Adrenal gland (tissue), 12 donors: Measurements from ENCODE around the gene TMEM139. TPM values are rescaled to one million over a fixed set of nuclear protein-coding genes. Genes with fewer than 3 reads are reported as not detected.
A peak's percentile ranks its signal among the peaks of the same experiment; 100 is the strongest.

Source experiments
- DNase-seq, 7 donors: peaks; one replicate each; pipeline ENCODE4 v3.0.0-alpha.2; 2019 to 2020
- H3K27ac ChIP-seq, 5 donors: fragments of 200-600 bp; sonication (generic) in 4 of 5; 1 replicate in 3 of 5; 2 replicates in 2 of 5; pipeline versions ENCODE4 v1.5.1 to v1.8.0; 2016 to 2020; ENCODE audit warnings: mild to moderate bottlenecking in 1 of 5
- H3K27me3 ChIP-seq: fragments of 200-600 bp; 2 replicates; pipeline ENCODE4 v1.8.0; 2021
- H3K36me3 ChIP-seq, 2 donors: fragments of 200-600 bp; replicated peaks in 1 of 2; 1 replicate in 1 of 2; 2 replicates in 1 of 2; pipeline versions ENCODE4 v1.5.1 to v1.8.0; 2018 to 2022
- H3K4me1 ChIP-seq, 2 donors: fragments of 200-600 bp; replicated peaks in 1 of 2; 1 replicate in 1 of 2; 2 replicates in 1 of 2; pipeline versions ENCODE4 v1.5.1 to v1.8.0; 2018 to 2021
- H3K4me3 ChIP-seq, 4 donors: fragments of 200-600 bp; sonication (generic) in 3 of 4; one replicate each; pipeline ENCODE4 v1.5.1; 2016 to 2018
- H3K9me3 ChIP-seq, 3 donors: fragments of 200-600 bp; sonication (generic) in 1 of 3; replicated peaks in 1 of 3; 1 replicate in 2 of 3; 2 replicates in 1 of 3; pipeline versions ENCODE4 v1.5.1 to v1.8.0; 2016 to 2021
- POLR2A ChIP-seq, 2 donors: fragments of 450-650 bp; IDR thresholded peaks; one replicate each; pipeline ENCODE4 v1.6.1; 2017; ENCODE audit warnings: antibody characterized with exemption in 2 of 2, mild to moderate bottlenecking in 2 of 2, moderate library complexity in 1 of 2
- WGBS, 4 donors: extraction: QIAGEN DNeasy Blood & Tissue Kit in 2 of 4; methylation state at CpG; one replicate each; pipeline versions ENCODE4 v1.1.5 to v1.1.7; 2013 to 2017; 5-methylcytosine and 5-hydroxymethylcytosine counted together
- intact Hi-C, 2 donors: fragments of 100-400 bp; cut with DNase I; formaldehyde crosslinking; loops; one replicate each; pipeline versions ENCODE4 v1.14.1 to v1.15.0; 2022 to 2023
- polyA plus RNA-seq, 3 donors: library from polyadenylated mRNA; stranded (reverse); fragments of 200-250 nt in 2 of 3; fragments of 350-450 nt in 1 of 3; fragmentation: Illumina TruSeq in 1 of 3; extraction: RNeasy Lipid Tissue Mini Kit (QIAGEN cat#74804) in 1 of 3; gene quantifications; one replicate each; pipeline ENCODE4 v1.2.3, GENCODE V29; 2013 to 2014
- total RNA-seq, 9 donors: library from RNA; depleted of rRNA in 4 of 9; stranded (reverse); fragments of >200 nt in 4 of 9; fragments of 120-200 nt in 1 of 9; fragmentation: NEBNext Ultra II Directional in 1 of 9; extraction: Animal tissue kit (Norgen Biotek cat#: 25700) in 1 of 9; gene quantifications; one replicate each; pipeline versions ENCODE4 v1.1.0 to v1.2.4, GENCODE V29; 2013 to 2023
- TF ChIP-seq, protein P1 (sequence below), 6 experiments: fragments of 450-650 bp in 4 of 6; fragments of 200-600 bp in 2 of 6; sonication (generic) in 1 of 6; IDR thresholded peaks; 1 replicate in 5 of 6; 2 replicates in 1 of 6; pipeline versions ENCODE4 v1.5.1 to v1.8.0; 2016 to 2021; ENCODE audit warnings: antibody characterized with exemption in 6 of 6, mild to moderate bottlenecking in 2 of 6, moderate library complexity in 1 of 6
- donor health status: healthy with polysubstance abuse.
- donor health status: Bipolar disorder and iron deficiency.
- donor health status: DM: yes; HTN: yes; CAD: no.
- donor health status: DM: no; HTN: no; CAD: no.
- donor health status: DM: no; HTN: no; CAD: no.
- donor health status: DM: yes; HTN: yes; CAD: no.

TMEM139 gene
- total and polyA plus RNA-seq, 12 donors: 0.54 to 7.5 (median 2.9) TPM

DNA sequence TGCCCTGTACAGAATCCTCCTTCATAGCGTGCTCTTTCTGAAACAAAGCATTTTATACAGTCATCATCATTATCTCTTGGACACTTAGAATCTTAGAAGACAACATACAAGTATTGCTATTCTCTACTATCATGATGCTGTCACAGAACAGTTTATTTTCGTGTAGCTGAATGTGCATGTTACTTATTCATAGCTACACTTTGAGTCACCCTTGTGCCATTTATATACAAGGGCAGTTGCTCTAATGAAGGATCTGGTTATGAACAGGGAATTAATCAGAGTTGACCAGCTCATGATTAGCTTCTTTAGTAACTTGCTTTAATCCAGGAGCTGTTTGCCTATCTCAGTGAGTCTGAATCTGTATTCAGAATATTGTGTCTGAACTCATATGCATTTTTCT, 14.6 kb downstream of the TMEM139 start:
- TF ChIP-seq POLR2A (IDR thresholded peaks at IDR 0.05): no peak
- TF ChIP-seq, protein P1, sequence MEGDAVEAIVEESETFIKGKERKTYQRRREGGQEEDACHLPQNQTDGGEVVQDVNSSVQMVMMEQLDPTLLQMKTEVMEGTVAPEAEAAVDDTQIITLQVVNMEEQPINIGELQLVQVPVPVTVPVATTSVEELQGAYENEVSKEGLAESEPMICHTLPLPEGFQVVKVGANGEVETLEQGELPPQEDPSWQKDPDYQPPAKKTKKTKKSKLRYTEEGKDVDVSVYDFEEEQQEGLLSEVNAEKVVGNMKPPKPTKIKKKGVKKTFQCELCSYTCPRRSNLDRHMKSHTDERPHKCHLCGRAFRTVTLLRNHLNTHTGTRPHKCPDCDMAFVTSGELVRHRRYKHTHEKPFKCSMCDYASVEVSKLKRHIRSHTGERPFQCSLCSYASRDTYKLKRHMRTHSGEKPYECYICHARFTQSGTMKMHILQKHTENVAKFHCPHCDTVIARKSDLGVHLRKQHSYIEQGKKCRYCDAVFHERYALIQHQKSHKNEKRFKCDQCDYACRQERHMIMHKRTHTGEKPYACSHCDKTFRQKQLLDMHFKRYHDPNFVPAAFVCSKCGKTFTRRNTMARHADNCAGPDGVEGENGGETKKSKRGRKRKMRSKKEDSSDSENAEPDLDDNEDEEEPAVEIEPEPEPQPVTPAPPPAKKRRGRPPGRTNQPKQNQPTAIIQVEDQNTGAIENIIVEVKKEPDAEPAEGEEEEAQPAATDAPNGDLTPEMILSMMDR (IDR thresholded peaks at IDR 0.05): no peak
- WGBS, 4 donors: 60 to 80% (median 70%) methylated on average over 2 of the region's 2 CpGs
- intact Hi-C loops: no loop called here
- Histone ChIP-seq H3K27me3 (no peaks in the 10 kb centered on the region), H3K27ac (no peak overlapping the region), H3K9me3 (no peaks in the 10 kb centered on the region), H3K4me1 (no peaks in the 10 kb centered on the region), H3K4me3 (no peak overlapping the region), H3K36me3 (peaks cover 0 to 65% of the 10 kb centered on the region in 2 donors)
- DNase-seq: no peak

DNA sequence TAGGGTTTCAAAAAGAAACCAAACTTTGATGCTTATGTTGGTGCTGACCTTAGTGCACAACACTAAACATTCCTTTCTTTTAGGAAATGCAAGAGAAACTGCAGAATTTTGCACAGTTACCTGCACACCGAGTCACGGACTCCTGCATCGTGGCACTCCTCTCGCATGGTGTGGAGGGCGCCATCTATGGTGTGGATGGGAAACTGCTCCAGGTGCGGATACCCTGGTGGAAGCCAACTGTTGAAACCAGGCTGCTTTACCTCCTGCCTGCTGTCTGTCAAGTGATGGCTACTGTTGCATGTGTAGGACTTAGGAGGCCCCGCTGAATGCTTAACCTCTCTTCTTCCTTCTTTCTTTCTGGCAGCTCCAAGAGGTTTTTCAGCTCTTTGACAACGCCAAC, 15.1 kb downstream of the TMEM139 start:
- TF ChIP-seq POLR2A (IDR thresholded peaks at IDR 0.05): no peak
- TF ChIP-seq, protein P1 (IDR thresholded peaks at IDR 0.05): peak in 5 of 6 experiments; percentile 21 to 54 (median 44)
- Histone ChIP-seq H3K4me1 (no peaks in the 10 kb centered on the region), H3K4me3 (no peak overlapping the region), H3K9me3 (no peaks in the 10 kb centered on the region), H3K27ac (no peak overlapping the region), H3K27me3 (no peaks in the 10 kb centered on the region), H3K36me3 (peaks cover 0 to 65% of the 10 kb centered on the region in 2 donors)
- peak in 6 of 7 donors; percentile 25 to 67 (median 59) for DNase-seq
- intact Hi-C loops: loop anchor here in 1 of 2 donors (10.0 kb wide), 1 partner anchor 115 kb away; no protein-coding TSS in a partner anchor
- WGBS, 4 donors: 66 to 74% (median 69%) methylated on average over 6 to 8 of the region's 8 CpGs

DNA sequence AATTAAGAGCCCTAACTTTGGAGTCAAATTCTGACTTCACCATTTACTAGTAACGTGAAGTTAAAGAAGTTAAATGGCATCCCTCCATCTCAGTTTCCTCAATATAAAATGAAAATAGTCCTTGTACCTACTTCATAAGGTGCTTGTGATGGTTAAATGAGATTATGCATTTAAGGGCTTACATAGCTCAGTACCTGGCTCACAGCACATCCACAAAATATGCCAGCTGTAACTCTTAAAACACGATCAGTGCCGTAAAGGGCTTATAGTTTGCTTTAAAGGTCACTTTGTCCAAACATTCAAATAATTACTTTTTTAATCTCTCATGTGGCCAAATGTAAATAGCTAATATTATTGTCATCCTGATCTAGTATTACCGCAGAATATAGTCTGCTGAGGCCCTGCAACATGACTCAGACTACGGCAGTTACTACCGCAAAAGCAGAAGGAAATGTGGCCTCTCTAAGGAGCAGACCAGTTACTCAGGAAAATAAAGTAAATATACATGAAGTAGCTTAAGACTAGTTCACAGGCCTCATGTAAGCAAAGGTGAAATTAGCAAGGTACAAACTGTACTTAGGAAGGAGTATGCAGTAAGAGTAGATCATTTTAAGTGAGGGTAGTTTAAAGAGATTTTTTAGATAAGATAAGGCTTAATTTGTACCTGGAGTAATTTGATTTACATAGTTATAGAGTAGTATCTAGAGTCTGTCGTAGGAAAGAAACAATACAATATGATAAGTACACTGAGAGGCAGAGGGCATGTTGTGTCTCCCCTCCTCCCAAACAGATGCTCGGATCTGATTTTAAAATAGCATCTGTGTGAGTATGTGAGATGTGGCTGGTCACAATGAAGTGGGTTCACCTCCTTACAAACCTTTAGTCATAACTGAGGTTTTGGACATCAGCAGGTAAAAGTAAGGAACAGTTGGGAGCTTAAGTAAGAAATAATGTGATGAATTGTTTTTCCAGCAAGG, 16.5 kb downstream of the TMEM139 start:
- H3K27me3 ChIP-seq: no peaks in the 10 kb centered on the region
- peaks cover 0 to 65% of the 10 kb centered on the region in 2 donors for H3K36me3 ChIP-seq
- no peak for DNase-seq
- H3K27ac ChIP-seq: no peak overlapping the region
- 73 to 84% (median 79%) methylated on average over 8 of the region's 8 CpGs for WGBS, 4 donors
- no peaks in the 10 kb centered on the region for H3K9me3 ChIP-seq
- intact Hi-C loops: loop anchor here in 1 of 2 donors (10.0 kb wide), 1 partner anchor 114 kb away; no protein-coding TSS in a partner anchor
- no peaks in the 10 kb centered on the region for H3K4me1 ChIP-seq
- H3K4me3 ChIP-seq: no peak overlapping the region
- TF ChIP-seq, protein P1 (IDR thresholded peaks at IDR 0.05): no peak
- no peak for TF ChIP-seq POLR2A (IDR thresholded peaks at IDR 0.05)

DNA sequence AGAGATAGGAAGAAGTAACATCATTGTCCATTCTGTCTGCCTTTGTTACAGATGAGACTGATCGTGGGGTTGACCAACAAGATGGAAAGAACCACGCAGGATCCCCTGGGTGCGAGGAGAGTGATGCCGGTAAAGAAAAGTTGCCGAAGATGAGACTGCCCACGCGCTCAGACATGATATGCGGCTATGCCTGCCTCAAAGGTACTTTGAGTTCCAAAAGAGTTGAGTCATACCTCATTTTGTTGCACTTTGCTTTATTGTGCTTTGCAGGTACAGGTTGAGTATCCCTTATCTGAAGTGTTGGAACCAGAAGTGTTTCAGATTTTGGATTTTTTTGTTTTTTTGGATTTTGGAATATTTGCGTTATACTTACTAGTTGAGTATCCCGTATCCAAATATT, 19.0 kb downstream of the TMEM139 start:
- Histone ChIP-seq H3K4me3 (no peak overlapping the region), H3K36me3 (peaks cover 0 to 81% of the 10 kb centered on the region in 2 donors), H3K27ac (no peak overlapping the region), H3K4me1 (no peaks in the 10 kb centered on the region), H3K27me3 (no peaks in the 10 kb centered on the region), H3K9me3 (no peaks in the 10 kb centered on the region)
- intact Hi-C loops: loop anchor here in 1 of 2 donors (10.0 kb wide), 1 partner anchor 111 kb away; no protein-coding TSS in a partner anchor
- 94 to 97% (median 96%) methylated on average over 10 of the region's 10 CpGs for WGBS, 4 donors
- no peak for TF ChIP-seq POLR2A (IDR thresholded peaks at IDR 0.05)
- TF ChIP-seq, protein P1 (IDR thresholded peaks at IDR 0.05): no peak
- no peak for DNase-seq
